Osteoblast (primary cell): Measurements from ENCODE around the gene USP37. TPM values are rescaled to one million over a fixed set of nuclear protein-coding genes. Genes with fewer than 3 reads are reported as not detected.

ENCODE experiments used
- DNase-seq: peaks from one replicate; pipeline ENCODE4 v3.0.0; 2011; ENCODE audit warnings: low spot score, mixed read lengths; ENCODE audit not compliant: insufficient read length; ENCODE audit errors: missing footprints
- H2AFZ ChIP-seq: 2 replicates; pipeline ENCODE4 v1.6.0; 2011; ENCODE audit warnings: mild to moderate bottlenecking, low read length
- H3K27ac ChIP-seq: 2 replicates; pipeline ENCODE4 v1.5.1; 2011; ENCODE audit warnings: mild to moderate bottlenecking, low read depth, low read length, moderate library complexity
- H3K27me3 ChIP-seq: 2 replicates; pipeline ENCODE4 v1.6.0; 2012; ENCODE audit warnings: mild to moderate bottlenecking, control low read depth, inconsistent platforms, low read length, moderate library complexity; ENCODE audit not compliant: insufficient read depth
- H3K36me3 ChIP-seq: 2 replicates; pipeline ENCODE4 v1.5.1; 2011; ENCODE audit warnings: mild to moderate bottlenecking, low read length, control low read depth, moderate library complexity; ENCODE audit not compliant: insufficient read depth
- H3K4me1 ChIP-seq: 2 replicates; pipeline ENCODE4 v1.5.1; 2011; ENCODE audit warnings: mild to moderate bottlenecking, low read length, control low read depth, moderate library complexity; ENCODE audit not compliant: insufficient read depth
- H3K4me2 ChIP-seq: 2 replicates; pipeline ENCODE4 v1.6.0; 2011; ENCODE audit warnings: mild to moderate bottlenecking, low read length; ENCODE audit not compliant: insufficient read depth
- H3K4me3 ChIP-seq: fragments of 200-600 bp; sonication (generic); 3 replicates; pipeline ENCODE4 v1.5.1; 2012; ENCODE audit warnings: mild to moderate bottlenecking, low read length, inconsistent platforms; ENCODE audit not compliant: insufficient read depth
- H3K79me2 ChIP-seq: 2 replicates; pipeline ENCODE4 v1.6.0; 2012; ENCODE audit warnings: mild to moderate bottlenecking, low read length, control low read depth, inconsistent platforms; ENCODE audit not compliant: insufficient read depth
- H3K9me3 ChIP-seq: 2 replicates; pipeline ENCODE4 v1.5.1; 2011; ENCODE audit warnings: low read depth, low read length, control low read depth
- H4K20me1 ChIP-seq: 2 replicates; pipeline ENCODE4 v1.6.0; 2012; ENCODE audit warnings: mild to moderate bottlenecking, low read length, control low read depth; ENCODE audit not compliant: insufficient read depth
- total RNA-seq: library from RNA; depleted of rRNA; stranded (reverse); fragments of >200 nt; gene quantifications from 2 replicates; pipeline ENCODE4 v1.2.3, GENCODE V29; 2012
- TF ChIP-seq, protein P1 (sequence below): IDR thresholded peaks from 2 replicates; pipeline ENCODE4 v1.5.1; 2011; ENCODE audit warnings: mild to moderate bottlenecking, low read depth, low read length, moderate library complexity; ENCODE audit errors: extremely low read depth

USP37 gene
- total RNA-seq, 1 donor = 15.2 TPM

GRCh38 chr2:218605432-218605831, 37.3 kb upstream of the USP37 start:
- peaks cover 5% of the 10 kb centered on the region for H3K27me3 ChIP-seq
- H3K9me3 ChIP-seq = no peaks in the 10 kb centered on the region
- peaks cover 25% of the 10 kb centered on the region for H3K4me1 ChIP-seq
- peak overlapping the region; percentile 27 for H3K4me2 ChIP-seq
- no peak overlapping the region for H3K4me3 ChIP-seq
- TF ChIP-seq, protein P1, sequence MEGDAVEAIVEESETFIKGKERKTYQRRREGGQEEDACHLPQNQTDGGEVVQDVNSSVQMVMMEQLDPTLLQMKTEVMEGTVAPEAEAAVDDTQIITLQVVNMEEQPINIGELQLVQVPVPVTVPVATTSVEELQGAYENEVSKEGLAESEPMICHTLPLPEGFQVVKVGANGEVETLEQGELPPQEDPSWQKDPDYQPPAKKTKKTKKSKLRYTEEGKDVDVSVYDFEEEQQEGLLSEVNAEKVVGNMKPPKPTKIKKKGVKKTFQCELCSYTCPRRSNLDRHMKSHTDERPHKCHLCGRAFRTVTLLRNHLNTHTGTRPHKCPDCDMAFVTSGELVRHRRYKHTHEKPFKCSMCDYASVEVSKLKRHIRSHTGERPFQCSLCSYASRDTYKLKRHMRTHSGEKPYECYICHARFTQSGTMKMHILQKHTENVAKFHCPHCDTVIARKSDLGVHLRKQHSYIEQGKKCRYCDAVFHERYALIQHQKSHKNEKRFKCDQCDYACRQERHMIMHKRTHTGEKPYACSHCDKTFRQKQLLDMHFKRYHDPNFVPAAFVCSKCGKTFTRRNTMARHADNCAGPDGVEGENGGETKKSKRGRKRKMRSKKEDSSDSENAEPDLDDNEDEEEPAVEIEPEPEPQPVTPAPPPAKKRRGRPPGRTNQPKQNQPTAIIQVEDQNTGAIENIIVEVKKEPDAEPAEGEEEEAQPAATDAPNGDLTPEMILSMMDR = no peak
- H3K27ac ChIP-seq = no peak overlapping the region
- no peaks in the 10 kb centered on the region for H3K36me3 ChIP-seq
- H4K20me1 ChIP-seq = no peaks in the 10 kb centered on the region
- no peak for DNase-seq
- H2AFZ ChIP-seq = peak overlapping the region; percentile 84
- no peaks in the 10 kb centered on the region for H3K79me2 ChIP-seq

DNA sequence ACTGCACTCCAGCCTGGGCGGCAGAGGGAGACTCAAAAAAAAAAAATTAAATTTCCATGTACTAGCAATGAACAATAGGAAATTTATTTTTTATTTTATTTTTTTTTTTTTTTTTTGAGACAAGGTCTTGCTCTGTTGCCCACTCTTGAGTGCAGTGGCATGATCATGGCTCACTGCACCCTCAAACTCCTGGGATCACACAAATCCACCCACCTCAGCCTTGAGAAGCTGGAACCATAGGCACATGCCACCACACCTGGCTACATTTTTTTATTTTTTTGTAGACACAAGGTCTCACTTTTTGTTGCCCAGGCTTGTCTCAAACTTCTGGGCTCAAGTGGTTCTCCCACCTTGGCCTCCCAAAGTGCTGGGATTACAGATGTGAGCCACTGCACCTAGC, 17.4 kb upstream of the USP37 start:
- no peak for DNase-seq
- TF ChIP-seq, protein P1 = no peak
- no peaks in the 10 kb centered on the region for H3K9me3 ChIP-seq
- H3K4me1 ChIP-seq = peaks cover 11% of the 10 kb centered on the region
- H3K36me3 ChIP-seq = peaks cover 69% of the 10 kb centered on the region
- peaks cover 19% of the 10 kb centered on the region for H3K79me2 ChIP-seq
- H3K4me3 ChIP-seq = no peak overlapping the region
- no peak overlapping the region for H3K27ac ChIP-seq
- peaks cover 6% of the 10 kb centered on the region for H4K20me1 ChIP-seq
- no peak overlapping the region for H3K4me2 ChIP-seq
- no peak overlapping the region for H2AFZ ChIP-seq
- no peaks in the 10 kb centered on the region for H3K27me3 ChIP-seq

GRCh38 chr2:218583983-218584850, 16.1 kb upstream of the USP37 start:
- no peaks in the 10 kb centered on the region for H3K9me3 ChIP-seq
- H3K36me3 ChIP-seq = peaks cover 57% of the 10 kb centered on the region
- H3K27me3 ChIP-seq = no peaks in the 10 kb centered on the region
- peaks cover 11% of the 10 kb centered on the region for H3K4me1 ChIP-seq
- peaks cover 27% of the 10 kb centered on the region for H3K79me2 ChIP-seq
- no peak overlapping the region for H2AFZ ChIP-seq
- H4K20me1 ChIP-seq = peaks cover 6% of the 10 kb centered on the region
- H3K4me2 ChIP-seq = no peak overlapping the region
- no peak overlapping the region for H3K4me3 ChIP-seq
- no peak overlapping the region for H3K27ac ChIP-seq
- TF ChIP-seq, protein P1 = no peak
- no peak for DNase-seq

- H3K27ac ChIP-seq = peak overlapping the region; percentile 73
- DNase-seq = peak; percentile 80
- peaks cover 40% of the 10 kb centered on the region for H3K36me3 ChIP-seq
- H2AFZ ChIP-seq = no peak overlapping the region
- H3K27me3 ChIP-seq = no peaks in the 10 kb centered on the region
- H3K9me3 ChIP-seq = no peaks in the 10 kb centered on the region
- H3K4me1 ChIP-seq = peaks cover 11% of the 10 kb centered on the region
- TF ChIP-seq, protein P1 = no peak
- H4K20me1 ChIP-seq = peaks cover 13% of the 10 kb centered on the region
- H3K4me3 ChIP-seq = no peak overlapping the region
- peak overlapping the region; percentile 35 for H3K4me2 ChIP-seq
- peaks cover 48% of the 10 kb centered on the region for H3K79me2 ChIP-seq
Observed at GRCh38 chr2:218582076-218582475, 13.9 kb upstream of the USP37 start.
